Uterus (tissue), 4 donors: ENCODE results near the gene IL18BP. TPM values are rescaled to one million over a fixed set of nuclear protein-coding genes. Genes with fewer than 3 reads are reported as not detected.
A peak's percentile ranks its signal among the peaks of the same experiment; 100 is the strongest.

Experiments used
- DNase-seq, 2 donors: peaks; one replicate each; pipeline ENCODE4 v3.0.0-alpha.2; 2019 to 2020
- H3K27ac ChIP-seq, 2 donors: fragments of 200-600 bp; sonication (generic); 1 replicate in 1 of 2; 2 replicates in 1 of 2; pipeline ENCODE4 v1.5.1; 2016 to 2018
- H3K27me3 ChIP-seq, 2 donors: fragments of 200-600 bp; sonication (generic); one replicate each; pipeline ENCODE4 v1.5.1; 2018 to 2019; ENCODE audit warnings: control low read depth in 1 of 2
- H3K36me3 ChIP-seq, 2 donors: fragments of 200-600 bp; sonication (generic); one replicate each; pipeline ENCODE4 v1.5.1; 2019; ENCODE audit warnings: control low read depth in 1 of 2
- H3K4me1 ChIP-seq, 2 donors: fragments of 200-600 bp; sonication (generic); one replicate each; pipeline ENCODE4 v1.5.1; 2018 to 2019; ENCODE audit warnings: control low read depth in 1 of 2
- H3K4me3 ChIP-seq, 2 donors: fragments of 200-600 bp; sonication (generic); 1 replicate in 1 of 2; 2 replicates in 1 of 2; pipeline ENCODE4 v1.5.1; 2018 to 2019; ENCODE audit warnings: mild to moderate bottlenecking in 1 of 2
- H3K9me3 ChIP-seq, 2 donors: fragments of 200-600 bp; sonication (generic); one replicate each; pipeline ENCODE4 v1.5.1; 2019; ENCODE audit warnings: control low read depth in 1 of 2
- POLR2A ChIP-seq, 2 donors: fragments of 450-650 bp; IDR thresholded peaks; one replicate each; pipeline ENCODE4 v1.6.1; 2016; ENCODE audit warnings: antibody characterized with exemption in 2 of 2, mild to moderate bottlenecking in 1 of 2, moderate library complexity in 1 of 2
- intact Hi-C: fragments of 100-400 bp; cut with DNase I; formaldehyde crosslinking; loops from one replicate; pipeline ENCODE4 v1.15.1; 2023; ENCODE audit warnings: low total_unique reads
- total RNA-seq, 4 donors: library from RNA; depleted of rRNA in 3 of 4; stranded (reverse); fragments of >200 nt in 3 of 4; gene quantifications; one replicate each; pipeline versions ENCODE4 v1.1.0 to v1.2.4, GENCODE V29; 2014 to 2023
- TF ChIP-seq, protein P1 (sequence below), 4 experiments: fragments of 200-600 bp in 2 of 4; fragments of 450-650 bp in 2 of 4; sonication (generic) in 2 of 4; IDR thresholded peaks; one replicate each; pipeline ENCODE4 v1.5.1; 2016 to 2019; ENCODE audit warnings: antibody characterized with exemption in 4 of 4, mild to moderate bottlenecking in 2 of 4, moderate library complexity in 1 of 4
- donor health status: DM: yes; HTN: yes; CAD: no.

The IL18BP gene
- total RNA-seq, 4 donors from 2014 or later = 7.3 to 24.6 (median 10.5) TPM

DNA sequence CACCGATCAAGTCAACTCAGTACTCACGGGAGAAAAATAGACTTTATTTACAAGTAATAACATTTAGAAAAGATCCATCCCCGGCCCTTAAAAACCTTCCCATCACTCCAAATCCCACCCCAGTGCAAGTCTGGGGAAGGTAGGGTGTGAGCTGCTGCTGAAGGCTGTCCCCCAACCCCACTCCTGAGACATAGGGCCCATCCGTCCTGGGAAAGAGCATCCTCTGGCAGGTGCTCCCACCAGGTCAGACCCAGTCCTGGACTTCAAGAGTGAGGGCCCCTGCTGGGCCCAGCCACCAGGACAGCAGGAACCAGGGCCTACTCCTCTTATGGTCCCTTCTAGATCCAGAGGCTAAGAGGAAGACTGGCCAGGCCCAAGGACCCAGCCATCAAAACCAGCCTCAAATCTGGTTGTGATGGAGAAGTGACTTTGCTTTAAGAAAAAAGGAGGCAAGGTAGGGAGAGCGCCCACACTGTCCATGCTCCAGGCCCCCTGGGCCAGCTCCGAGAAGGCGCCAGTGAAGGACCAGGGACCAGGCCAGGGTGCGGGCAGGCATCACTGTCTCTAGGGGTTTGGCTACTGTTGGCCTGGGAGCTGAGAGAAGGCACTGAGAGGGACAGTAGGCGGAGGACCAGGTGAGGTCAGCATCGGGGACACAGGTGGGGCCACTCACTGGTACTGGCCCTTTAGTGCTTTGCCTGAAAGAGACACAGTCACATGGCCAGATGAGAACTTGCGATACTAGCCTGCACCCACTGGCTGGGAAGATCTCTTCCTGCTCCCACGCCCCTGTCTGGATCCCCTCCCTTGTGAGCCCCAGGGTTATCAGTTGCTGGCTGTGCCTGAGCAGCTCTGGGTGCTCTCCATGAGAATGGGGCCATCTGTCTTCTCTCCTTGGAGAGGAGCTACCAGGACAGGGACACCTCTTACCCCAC, 4.4 kb downstream of the IL18BP start:
- no peaks in the 10 kb centered on the region for H3K36me3 ChIP-seq
- peak overlapping the region in 1 of 2 donors; percentile 30 for H3K27ac ChIP-seq
- no peaks in the 10 kb centered on the region for H3K4me1 ChIP-seq
- no peak overlapping the region for H3K4me3 ChIP-seq
- DNase-seq = no peak
- H3K9me3 ChIP-seq = no peaks in the 10 kb centered on the region
- TF ChIP-seq, protein P1, sequence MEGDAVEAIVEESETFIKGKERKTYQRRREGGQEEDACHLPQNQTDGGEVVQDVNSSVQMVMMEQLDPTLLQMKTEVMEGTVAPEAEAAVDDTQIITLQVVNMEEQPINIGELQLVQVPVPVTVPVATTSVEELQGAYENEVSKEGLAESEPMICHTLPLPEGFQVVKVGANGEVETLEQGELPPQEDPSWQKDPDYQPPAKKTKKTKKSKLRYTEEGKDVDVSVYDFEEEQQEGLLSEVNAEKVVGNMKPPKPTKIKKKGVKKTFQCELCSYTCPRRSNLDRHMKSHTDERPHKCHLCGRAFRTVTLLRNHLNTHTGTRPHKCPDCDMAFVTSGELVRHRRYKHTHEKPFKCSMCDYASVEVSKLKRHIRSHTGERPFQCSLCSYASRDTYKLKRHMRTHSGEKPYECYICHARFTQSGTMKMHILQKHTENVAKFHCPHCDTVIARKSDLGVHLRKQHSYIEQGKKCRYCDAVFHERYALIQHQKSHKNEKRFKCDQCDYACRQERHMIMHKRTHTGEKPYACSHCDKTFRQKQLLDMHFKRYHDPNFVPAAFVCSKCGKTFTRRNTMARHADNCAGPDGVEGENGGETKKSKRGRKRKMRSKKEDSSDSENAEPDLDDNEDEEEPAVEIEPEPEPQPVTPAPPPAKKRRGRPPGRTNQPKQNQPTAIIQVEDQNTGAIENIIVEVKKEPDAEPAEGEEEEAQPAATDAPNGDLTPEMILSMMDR (IDR thresholded peaks at IDR 0.05) = no peak
- no peak for TF ChIP-seq POLR2A (IDR thresholded peaks at IDR 0.05)
- no peaks in the 10 kb centered on the region for H3K27me3 ChIP-seq
- intact Hi-C loops = no loop called here

GRCh38 chr11:72003776-72004171, 5.1 kb downstream of the IL18BP start:
- no peak overlapping the region for H3K4me3 ChIP-seq

GRCh38 chr11:72004515-72005346, 6.0 kb downstream of the IL18BP start:
- H3K27ac ChIP-seq = no peak overlapping the region
- H3K9me3 ChIP-seq = no peaks in the 10 kb centered on the region
- H3K36me3 ChIP-seq = no peaks in the 10 kb centered on the region
- H3K4me1 ChIP-seq = no peaks in the 10 kb centered on the region
- H3K4me3 ChIP-seq = no peak overlapping the region
- intact Hi-C loops = no loop called here
- H3K27me3 ChIP-seq = no peaks in the 10 kb centered on the region
- TF ChIP-seq, protein P1 (IDR thresholded peaks at IDR 0.05) = no peak
- TF ChIP-seq POLR2A (IDR thresholded peaks at IDR 0.05) = no peak
- no peak for DNase-seq

More at GRCh38 chr11:72003776-72004171, 5.1 kb downstream of the IL18BP start:
- no peak overlapping the region for H3K27ac ChIP-seq
- TF ChIP-seq, protein P1 (IDR thresholded peaks at IDR 0.05) = no peak
- no peak for TF ChIP-seq POLR2A (IDR thresholded peaks at IDR 0.05)
- no peaks in the 10 kb centered on the region for H3K4me1 ChIP-seq
- H3K9me3 ChIP-seq = no peaks in the 10 kb centered on the region
- no peaks in the 10 kb centered on the region for H3K36me3 ChIP-seq
- intact Hi-C loops = no loop called here
- no peak for DNase-seq
- H3K27me3 ChIP-seq = no peaks in the 10 kb centered on the region

DNA sequence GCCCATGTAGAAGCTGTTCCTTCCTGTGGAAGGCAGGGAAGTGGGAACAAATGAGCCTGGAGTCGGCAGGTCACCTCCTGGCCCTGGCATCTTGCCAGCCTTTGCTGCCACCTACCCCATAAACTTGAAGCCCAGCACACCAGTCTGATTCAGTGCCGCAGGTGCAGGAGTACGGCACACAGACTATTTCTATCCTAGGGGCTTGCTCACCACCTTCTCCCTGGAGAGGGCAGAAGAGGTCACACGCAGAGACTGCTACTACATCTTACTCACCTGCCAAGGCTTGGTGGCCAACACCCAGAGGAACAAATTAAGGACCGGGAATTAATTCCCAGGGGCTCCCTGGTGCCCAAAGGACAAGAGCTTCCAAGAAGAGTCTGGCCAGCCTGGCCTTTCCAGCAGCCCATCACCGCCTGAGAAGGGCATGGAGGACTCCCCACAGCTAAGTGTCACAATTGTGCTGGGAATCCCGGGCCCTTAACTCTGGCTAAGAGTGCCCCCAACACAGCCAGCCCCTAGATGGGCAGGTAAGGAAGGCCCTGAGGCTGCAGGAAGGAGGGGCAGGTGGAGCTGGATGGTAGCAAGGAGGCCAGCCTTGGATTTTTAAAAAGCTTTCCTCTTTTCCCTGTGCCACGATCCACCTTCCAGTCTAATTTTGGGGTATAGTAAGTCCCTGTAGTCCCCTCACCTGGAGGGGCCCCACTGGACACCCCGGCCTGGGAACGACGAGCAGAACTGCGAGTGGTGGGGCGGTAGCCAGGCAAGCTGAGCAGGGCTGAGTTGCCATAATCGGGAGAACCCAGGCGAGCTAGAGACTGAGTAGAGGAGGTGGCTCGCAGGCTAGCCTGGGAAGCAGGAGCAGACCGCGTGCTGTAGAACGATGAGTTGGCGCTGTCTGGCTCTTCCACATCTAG, 6.9 kb downstream of the IL18BP start:
- H3K4me1 ChIP-seq = no peaks in the 10 kb centered on the region
- H3K36me3 ChIP-seq = no peaks in the 10 kb centered on the region
- H3K27me3 ChIP-seq = no peaks in the 10 kb centered on the region
- intact Hi-C loops = no loop called here
- TF ChIP-seq, protein P1 (IDR thresholded peaks at IDR 0.05) = no peak
- no peak for TF ChIP-seq POLR2A (IDR thresholded peaks at IDR 0.05)
- no peaks in the 10 kb centered on the region for H3K9me3 ChIP-seq
- DNase-seq = peak in 1 of 2 donors; percentile 32
- H3K27ac ChIP-seq = peak overlapping the region in 1 of 2 donors; percentile 19
- H3K4me3 ChIP-seq = no peak overlapping the region
